T47D (cell line): ENCODE results near the gene EML4.
"Not testable (repeated sequence)": the region's sequence is repeated elsewhere in the genome, so short reads cannot be mapped to it uniquely, and the experiment has no call there.

Experiments used
- DNase-seq, 2 experiments: peaks; one replicate each; pipeline versions ENCODE4 v3.0.0 to v3.0.0-alpha.2; 2011 to 2012; ENCODE audit warnings: low read depth in 1 of 2, low spot score in 1 of 2
- JUND ChIP-seq: IDR thresholded peaks from 2 replicates; pipeline ENCODE4 v1.6.1; 2012; ENCODE audit warnings: low read depth
- in situ Hi-C: cut with HindIII; loops from 2 replicates; pipeline ENCODE4 v1.10.0; 2016; ENCODE audit warnings: low sequenced_read_pairs, low pct_unique_long_range_greater_than_20kb

EML4 gene

DNA sequence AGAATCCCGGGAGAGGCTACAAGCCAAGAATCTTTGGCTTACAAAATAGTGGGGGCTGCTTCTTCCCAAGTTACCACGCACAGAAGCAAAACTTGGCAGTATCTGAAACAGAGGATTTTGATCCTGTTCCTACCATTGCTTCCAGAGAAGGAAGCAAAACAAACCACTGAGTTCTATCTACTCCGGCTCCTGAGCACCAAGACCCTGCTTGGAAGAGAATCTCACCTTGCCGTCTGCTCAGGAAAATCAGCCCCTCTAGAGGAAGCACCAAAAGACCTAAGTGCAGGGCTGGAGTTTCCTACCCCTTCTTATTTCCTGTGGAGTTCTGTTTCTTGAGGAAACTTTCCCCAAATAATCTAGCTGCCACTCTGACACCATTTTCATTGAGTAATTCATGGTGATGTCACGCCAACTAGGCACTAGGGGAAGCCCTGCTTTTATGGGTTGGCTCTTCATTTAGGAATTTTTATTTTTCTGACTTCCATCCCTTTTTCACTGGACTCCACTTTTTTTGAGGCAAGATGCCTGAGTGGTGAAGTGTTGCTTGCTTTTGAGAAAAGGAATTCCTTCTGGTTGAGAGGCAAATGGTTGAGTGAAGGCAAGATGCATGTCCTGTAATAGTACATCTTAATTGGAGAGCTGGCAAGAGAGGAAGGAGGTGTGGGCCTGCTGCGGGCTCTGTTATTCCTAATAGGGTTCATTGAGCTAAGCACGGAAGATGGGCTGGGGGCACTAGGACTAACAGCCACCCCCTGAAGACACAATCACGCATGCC lies 36.8 kb upstream of the EML4 start:
- no peak for DNase-seq
- in situ Hi-C loops: no loop called here
- no peak for TF ChIP-seq JUND

DNA sequence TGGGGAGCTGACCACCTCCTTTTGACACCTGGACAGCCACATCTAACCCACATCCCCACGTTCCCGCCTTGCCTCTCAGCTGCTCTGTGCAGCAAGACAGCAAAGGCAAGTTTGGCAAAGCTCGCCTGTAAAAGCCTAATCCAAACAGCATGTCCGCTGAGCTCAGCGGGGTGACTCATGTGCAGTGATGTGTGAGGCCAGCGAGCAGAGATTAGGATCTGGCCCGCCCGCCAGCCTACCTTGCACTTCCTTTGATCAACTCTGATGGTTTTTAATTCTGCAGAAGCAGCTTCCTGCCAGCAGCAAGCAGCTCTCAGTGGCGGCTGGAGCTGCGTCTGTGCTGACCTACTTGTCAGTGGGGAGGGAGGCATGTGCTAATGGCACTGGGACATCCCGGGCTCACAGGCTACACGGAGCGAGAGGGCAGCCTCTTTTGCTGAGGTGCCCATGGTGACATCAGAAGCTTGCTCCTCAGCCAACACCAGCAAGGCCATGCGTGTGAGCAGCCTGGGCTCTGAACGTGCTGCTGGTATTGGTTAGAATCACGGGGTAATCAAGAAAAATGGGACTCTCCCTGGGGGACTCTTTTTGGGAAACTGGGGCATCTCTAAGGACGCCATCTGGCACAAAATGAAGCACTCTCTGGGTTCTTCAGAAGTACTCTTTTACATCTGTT lies 36.0 kb upstream of the EML4 start:
- in situ Hi-C loops: no loop called here
- peak; percentile 24 to 77 for DNase-seq
- 0 out of 2 replicates have a peak, but pooled peaks have one; percentile 70 for TF ChIP-seq JUND

DNA sequence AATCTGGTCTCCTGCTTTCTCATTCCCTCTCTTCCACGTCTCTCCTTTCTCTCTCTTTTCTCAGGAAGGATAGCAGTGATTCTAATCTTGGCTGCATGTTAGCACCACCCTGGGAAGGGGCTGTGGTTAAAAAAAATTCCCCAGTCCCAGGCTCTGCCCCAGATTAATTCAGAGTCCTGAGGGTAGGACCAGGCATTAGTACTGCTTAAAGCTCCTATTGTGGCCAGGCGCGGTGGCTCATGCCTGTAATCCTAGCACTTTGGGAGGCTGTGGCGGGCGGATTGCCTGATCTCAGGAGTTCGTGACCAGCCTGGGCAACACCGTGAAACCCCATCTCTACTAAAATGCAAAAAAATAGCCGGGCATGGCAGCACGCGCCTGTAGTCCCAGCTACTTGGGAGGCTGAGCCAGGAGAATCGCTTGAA lies 35.4 kb upstream of the EML4 start:
- DNase-seq: no peak
- TF ChIP-seq JUND: no peak
- in situ Hi-C loops: no loop called here

DNA sequence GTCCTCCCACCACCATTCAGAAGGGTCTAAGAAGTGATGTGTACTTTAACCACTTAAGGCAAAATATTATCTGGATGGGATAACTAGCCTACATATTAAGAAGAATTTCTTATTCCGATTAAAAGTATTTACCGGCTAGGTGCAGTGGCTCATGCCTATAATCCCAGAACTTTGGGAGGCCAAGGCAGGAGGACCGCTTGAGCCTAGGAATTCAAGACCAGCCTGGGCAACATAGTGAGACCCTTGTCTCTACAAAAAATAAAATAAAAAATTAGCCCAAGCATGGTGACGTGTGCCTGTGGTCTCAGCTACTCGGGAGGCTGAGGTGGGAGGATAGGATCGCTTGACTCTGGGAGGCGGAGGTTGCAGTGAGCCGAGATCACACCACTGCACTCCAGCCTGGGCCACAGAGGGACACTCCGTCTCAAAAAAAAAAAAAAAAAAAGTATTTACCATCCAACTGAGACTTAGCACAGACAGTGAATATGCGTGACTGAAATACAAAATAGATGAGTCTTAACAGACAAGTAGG lies 34.7 kb upstream of the EML4 start:
- in situ Hi-C loops, DNase-seq: not testable (repeated sequence)

DNA sequence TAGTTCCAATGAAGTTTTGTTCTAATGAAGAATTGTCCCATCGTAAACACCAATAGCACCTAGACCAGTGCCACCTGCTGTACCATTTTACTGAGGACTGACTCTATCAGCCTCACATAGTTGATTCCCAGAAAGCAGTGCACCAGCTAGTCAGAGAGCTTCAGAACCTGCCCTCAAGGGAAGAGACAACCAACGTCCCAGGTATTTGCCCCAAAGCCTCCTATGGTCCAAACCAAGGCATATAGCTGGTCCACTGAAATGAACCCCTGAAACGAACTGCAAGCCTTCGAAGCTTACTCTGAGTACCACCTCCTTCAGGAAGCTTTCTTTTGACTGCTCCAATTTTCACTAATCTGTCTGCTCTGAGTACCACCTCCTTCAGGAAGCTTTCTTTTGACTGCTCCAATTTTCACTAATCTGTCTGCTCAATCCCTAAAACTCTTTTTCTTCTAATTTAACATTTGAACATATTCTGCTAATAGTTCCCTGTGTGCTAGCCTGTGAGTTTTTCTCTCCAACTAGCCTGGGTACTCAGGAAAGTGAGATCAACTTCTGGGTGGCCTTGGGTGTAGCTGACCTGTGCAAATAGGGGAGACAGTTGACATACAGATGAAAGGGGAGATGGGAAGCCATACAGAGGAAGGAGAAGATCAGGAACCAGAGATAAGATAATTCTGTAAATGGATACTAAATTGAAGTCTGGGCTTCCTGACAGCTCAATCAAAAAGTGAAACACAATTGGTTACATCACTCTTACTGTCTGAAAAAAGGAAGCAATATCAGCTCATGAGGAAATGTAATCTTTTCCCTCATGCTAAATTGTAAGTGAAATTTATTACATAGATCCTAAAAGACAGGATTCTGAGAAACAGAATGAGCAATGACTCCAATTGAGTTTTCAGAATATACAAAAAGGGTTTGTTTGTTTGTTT lies 33.5 kb upstream of the EML4 start:
- TF ChIP-seq JUND: no peak
- no peak for DNase-seq
- in situ Hi-C loops: no loop called here

DNA sequence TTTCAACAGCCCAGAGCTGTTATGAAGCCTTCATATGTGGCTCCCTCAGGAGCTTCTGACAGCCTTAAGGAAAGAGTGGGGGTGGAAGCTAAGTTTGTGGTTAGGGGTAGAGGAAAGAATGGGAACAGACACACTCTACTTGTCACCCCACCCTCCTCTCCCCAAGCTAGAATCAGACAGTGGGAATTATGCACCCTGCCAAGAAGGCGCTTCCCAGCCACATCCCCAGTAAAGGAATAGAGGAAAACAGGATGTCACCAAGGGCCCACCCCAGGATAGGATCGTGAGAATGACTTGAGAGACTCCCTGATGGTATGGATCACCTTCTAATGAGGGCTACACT lies 32.4 kb upstream of the EML4 start:
- DNase-seq: no peak
- in situ Hi-C loops: no loop called here
- TF ChIP-seq JUND: no peak

DNA sequence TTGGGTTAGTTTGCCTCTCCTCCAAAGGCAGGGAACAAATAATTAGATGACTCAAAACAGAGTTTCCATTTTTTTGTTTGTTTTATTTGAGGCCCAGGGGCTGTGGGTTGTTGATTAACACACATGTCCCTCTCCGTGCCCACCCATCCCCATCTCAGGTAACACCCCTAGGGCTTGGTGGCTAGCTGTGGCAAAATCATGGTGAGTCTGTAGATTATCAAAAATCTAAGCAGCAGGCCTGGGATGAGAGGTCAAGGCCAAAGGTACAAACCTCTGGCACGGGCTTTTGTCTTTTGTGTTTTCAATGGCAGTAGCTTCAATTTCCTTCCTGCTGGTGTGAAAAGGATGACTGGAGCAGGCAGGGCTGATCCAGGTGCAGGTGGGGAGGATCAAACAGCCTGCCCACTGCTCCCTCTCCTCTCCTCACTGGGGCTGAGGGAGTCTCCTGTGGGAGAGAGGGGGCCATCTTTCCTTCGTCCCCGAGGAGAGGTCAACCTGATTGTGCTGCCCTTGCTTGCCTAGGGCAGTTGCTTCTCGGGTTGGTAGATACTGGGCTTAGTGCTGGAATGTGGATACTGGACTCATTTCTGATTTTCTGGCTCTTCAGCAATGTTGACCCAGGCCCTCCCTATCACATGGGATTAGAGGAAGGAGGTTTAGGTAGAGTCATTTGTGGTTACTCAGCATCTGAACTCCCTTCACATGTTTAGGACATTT lies 31.9 kb upstream of the EML4 start:
- DNase-seq: no peak
- TF ChIP-seq JUND: no peak
- in situ Hi-C loops: no loop called here

DNA sequence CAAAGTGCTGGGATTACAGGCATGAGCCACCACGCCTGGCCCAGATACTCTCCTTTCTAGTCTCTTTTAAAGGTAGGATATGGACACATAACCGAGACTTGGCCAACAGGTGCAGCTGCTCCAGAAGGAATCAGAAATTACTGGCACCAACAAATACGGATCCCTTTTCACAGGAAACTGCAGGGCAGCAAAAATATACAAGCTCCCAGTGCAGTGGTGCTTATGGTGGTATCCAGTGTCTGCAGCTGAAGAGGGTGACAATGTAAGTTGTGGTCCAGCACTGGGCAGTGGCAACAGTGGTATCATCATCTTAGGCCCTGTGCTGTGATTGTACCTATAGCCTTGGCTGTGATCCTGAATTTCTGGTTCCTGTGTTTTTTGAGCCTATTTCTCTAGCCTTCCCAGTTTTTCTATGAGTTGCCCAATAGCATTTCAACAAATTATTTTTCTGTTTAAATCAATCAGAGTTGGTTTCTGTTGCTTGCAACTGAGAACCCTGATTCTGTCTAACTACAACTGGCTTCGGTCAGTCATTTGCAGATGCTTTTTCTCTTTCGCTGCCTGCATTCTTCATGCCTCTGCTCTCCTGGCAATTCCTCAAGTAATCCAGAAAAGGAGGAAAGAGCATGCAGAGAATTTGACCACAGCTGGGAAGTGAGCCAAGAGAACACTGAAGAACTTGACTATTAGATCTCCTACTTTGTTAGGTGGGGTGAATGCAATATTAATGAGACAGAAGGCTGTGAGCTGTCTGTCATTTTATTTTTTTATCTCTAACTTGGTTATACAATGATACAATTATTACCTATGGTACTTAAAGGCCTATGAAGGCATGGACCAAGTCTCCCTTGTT lies 30.8 kb upstream of the EML4 start:
- DNase-seq: peak in 1 of 2 experiments; percentile 54
- no peak for TF ChIP-seq JUND
- in situ Hi-C loops: no loop called here

DNA sequence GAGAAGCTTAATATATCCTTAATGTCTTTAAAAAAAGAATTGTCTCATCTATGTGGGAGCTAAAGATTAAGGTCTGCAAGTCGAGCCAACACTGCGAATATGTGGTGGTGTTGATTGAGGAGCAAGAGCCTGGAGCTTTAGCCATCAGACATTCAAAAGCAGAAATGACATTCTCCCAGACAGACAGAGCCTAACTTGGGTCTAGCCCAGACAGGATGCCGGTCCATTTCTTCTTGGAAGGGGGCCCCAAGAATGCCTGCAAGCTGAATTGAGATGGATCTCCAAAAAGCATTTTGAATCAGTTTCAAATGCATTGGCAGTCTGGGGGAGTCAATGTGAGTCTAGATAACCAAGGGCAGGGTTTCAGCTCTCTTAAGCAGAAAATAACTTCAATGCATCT lies 30.1 kb upstream of the EML4 start:
- TF ChIP-seq JUND: no peak
- DNase-seq: no peak
- in situ Hi-C loops: no loop called here

DNA sequence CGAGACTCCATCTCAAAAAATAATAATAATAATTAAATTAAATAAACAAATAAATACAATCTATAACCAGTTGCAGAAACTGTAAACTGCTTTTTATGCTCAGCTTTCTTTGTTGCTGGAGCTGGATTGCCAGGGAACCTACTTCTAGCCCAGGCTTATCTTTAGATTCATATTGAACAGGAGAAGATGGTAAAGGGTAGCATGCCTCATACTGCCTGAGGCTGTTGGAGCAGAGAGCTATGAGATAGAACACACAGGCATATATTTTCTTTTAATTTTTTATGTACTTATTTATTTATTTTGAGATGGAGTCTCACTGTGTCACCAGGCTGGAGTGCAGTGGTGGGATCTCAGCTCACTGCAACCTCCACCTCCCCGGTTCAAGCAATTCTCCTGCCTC lies 28.7 kb upstream of the EML4 start:
- TF ChIP-seq JUND: no peak
- no peak for DNase-seq
- in situ Hi-C loops: no loop called here

DNA sequence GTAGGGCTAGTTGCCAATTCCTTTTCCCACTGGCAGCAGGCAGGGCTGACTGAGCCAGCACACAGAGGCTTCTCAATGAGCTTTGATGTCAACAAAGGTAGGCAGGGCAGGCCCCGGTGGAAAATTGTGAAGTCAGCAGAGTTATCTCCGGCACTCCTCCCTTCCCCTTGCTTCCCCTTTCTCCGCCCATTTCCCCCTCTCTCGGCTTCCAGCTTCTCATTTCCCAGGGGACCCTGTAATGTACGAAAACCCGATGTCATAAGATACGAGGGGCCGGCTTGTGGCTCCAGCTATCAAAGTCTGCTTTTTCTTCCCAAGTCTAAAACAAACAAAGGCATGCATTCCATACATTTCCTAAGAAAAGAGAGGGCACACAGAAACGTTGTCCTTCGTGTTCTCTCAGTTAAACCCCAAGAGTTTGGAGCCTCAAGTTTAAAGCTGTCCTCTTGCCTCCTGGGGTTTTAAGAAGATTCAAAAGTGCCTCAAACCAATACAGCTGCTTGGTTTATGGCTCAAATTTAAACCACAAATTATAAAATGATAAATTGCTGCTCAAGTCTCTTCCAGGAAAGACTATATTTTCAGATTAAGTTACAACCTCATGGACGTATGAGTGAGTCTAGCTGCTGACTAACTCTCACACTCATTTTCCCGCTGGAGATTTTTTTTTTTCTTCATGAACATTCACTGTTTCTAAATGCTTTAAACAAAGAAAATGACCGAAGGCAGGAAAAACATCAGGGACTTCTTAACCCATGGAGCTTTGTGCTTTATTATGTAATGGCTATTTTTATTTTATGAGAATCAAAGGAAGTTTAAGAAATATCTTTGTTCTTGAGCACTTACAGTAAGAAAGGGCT lies 27.2 kb upstream of the EML4 start:
- DNase-seq: no peak
- in situ Hi-C loops: no loop called here
- TF ChIP-seq JUND: no peak
